NCI-H1048 (cell line): ENCODE results near the gene EVX2.

Experiments
- DNase-seq: peaks from one replicate; lab custom pipeline; 2025; lab: John Stamatoyannopoulos, UW

EVX2 gene

DNA sequence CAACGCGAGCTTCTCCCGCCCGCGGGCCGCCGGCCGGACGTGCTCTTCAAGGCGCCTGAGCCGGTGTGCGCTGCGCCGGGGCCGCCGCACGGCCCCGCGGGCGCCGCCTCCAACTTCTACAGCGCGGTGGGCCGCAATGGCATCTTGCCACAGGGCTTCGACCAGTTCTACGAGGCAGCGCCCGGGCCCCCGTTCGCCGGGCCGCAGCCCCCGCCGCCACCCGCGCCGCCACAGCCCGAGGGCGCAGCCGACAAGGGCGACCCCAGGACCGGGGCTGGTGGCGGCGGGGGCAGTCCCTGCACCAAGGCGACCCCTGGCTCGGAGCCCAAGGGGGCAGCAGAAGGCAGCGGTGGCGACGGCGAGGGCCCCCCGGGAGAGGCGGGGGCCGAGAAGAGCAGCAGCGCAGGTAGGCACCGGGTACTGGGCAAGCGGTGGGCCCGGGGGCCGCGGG lies 24.0 kb upstream of the EVX2 start:
- DNase-seq = no peak

DNA sequence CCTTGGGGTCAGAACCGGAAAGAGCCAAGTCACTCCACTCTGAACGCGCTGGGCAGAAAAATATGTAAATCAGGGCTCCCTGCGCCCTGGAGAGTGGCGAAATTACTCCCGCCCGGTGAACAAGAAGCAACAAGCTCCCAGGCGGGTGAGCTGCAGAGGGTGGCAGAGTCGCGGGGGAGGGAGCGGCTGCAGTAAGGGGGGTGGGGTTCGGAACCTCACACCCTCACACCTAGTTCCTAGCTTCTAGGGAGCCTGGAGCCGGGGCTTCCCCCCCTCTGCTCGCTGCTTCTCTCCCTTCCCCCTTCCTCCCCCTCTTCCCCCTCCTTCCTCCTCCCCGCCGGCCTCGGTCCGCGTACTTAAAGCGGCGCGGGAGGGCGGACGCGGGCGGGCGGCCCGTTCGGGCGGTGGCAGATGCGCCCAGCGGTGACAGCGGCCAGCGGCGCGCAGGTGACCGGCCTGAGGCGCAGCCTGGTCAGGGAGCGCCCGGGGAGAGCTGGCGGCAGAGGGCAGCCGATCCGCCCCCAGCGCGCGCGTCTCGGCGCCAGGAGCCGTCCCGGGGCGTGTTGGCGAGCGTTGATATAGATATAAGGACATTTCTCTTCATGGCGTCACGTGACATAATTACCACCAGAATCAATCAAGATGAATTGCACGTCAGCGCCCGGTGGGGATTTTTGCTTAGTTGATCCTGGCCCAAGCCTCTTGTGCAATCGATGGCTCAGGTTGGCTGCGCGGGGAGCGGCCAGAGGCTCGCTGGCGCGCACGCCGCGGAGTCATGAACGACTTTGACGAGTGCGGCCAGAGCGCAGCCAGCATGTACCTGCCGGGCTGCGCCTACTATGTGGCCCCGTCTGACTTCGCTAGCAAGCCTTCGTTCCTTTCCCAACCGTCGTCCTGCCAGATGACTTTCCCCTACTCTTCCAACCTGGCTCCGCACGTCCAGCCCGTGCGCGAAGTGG lies 23.1 kb upstream of the EVX2 start, which contains the start of gene HOXD11:
TSS of gene HOXD11 (plus strand) at position 700 of the 959 bp plus-strand sequence. CDS start at position 776, 76 bp downstream.
- peak; percentile 59 for DNase-seq

DNA sequence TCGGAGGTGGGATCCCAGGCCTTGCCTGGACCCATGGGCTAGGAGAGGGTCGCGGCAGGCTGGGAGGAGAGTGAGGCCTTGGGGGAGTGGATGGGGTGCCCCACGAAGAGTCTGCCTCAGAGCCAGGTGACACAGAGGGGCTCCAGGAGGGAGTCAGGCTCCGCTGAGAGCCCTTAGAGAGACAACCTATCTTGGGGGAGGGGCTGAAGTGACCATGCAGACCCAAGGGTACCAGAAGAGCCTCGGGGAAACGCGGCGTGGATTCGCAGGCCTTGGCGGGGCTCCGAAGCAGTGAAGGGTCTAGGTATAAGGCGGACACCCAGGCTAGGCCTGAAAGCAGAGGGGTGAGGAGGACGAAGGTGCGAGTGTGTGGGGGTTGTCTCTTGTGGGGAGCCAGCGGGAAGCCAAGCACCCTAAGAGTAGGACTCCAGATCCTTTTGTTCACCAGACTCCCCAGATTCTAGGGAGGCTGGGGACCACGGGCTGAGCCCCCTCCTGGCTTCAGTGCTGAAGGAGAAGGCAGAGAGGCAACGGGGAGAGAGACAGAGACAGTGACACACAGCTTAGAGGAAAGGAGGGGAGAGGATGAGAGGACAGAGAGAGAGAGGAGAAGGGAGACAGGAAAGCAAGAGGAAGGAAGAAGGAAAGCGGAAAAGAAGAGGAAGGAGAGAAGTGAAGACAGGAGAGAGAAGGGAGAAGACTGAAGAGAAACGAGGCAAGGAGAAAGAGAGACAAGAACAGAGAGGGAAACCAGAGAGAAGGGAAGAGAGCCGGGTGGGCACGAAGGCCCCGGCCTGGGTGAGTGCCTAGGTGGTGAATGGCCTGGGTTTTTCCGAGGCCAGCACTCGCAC lies 22.2 kb upstream of the EVX2 start:
- no peak for DNase-seq

DNA sequence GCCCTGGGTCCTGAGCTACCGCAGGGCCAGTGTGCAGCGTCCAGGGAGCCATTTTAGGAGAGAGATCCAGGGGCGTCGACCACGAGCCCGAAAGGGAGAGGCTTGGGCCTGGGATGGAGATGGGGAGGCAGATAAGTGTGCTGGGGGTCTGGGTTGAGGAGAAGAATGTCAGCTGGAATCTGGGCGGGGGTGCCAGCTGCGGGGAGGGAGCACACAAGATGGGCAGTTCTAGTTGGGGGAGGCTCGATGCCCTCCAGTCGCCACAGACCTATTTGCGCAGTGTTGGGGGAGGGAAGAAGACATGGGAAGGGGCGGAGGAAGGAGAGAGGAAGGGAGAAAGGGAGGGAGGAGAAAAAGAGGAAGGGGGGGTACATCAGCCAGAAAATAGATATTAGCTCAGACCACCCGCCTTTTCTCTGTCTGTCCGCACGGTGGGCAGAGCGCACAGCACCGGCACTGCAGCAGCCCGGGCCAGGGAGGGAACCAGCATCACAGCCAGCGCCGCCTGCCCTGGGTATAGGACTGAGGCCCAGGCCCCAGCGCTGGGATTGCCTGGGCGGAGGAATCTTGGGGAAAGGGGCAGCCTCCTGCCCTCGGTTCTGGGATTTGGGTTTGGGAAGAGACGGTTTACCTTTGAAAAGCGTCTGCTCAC lies 21.4 kb upstream of the EVX2 start:
- DNase-seq = no peak

DNA sequence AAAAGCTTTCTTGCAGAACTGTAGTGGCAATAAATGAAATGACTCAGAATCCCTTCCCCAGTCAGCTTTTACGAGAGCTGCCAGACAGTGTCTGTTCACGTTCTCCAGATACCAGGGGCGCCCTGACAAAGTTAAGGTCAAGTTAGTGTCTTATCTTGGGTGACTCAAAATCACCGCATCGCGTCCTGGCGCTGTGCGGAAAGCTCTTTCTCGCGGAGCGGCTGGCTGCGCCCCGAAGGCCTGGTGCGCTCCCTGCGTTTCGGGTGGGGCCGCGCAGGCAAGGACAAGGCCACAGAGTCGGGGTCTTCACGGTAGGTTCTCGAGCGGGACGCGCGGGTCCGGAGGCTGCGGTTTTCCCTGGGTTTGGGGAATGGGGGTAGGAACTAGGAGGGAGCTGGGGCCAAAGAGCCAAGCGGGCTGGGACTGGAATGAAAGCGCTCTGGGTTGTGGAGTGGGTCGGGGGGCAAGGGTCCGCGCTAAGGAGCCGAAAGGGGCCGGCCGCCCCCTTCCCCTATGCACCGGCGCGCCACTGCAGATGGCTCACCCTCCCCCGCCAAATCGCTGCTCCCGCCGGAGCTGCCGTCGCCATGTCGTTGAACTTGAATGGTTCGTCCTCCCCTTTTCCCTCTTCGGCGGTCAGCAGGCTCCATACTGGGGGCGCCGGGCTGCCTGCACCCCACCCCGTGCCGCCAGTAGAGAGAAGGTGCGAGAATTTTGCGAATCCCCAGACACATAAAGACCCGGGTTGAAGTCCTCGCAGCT lies 20.7 kb upstream of the EVX2 start:
- DNase-seq = no peak

DNA sequence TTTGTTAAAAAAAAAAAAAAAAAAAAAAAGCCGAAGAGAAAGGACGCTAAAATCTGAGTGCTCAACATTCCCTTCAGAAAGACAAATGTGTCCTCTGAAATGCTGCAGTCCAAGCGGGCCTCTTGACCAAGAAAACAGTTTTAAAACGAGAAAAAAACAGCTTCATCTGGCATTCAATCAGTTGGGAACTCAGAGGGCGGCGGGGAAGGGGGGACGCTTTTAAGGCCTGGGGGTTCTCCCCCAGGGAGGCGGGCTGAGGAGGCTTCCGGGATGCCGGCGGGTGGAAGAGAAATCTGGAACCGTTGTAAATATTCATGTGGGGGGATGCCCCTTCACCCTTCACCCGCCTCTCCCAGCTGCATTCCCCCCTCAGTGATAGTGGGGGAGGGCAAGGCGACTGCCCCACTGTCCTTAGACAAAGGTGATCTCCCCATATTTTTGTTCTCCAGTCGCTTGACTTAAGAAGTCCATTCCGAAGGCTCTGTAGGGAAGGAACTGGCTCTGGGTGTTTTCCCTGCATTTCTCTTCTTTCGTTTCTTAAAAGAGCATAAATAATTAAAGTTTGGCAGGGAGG lies 20.1 kb upstream of the EVX2 start:
- no peak for DNase-seq

DNA sequence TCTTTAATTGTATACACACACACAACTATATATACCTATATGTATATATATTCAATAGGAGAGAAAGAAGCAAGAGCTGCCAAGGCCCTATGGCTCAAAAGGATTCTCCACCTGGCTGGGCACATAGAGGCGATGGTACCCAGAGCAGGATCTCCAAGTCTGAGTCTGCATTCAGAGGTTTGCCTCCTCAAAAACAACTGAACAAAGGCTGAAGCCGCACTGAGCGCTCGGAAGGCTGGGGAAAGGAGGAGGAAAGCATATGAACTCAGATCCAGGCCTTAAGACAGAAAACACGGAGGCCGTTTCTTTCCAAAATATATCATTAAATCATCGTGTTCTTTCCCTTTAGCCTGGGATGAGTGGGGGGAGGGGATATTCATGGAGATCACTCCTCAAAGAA lies 19.4 kb upstream of the EVX2 start:
- DNase-seq = no peak

DNA sequence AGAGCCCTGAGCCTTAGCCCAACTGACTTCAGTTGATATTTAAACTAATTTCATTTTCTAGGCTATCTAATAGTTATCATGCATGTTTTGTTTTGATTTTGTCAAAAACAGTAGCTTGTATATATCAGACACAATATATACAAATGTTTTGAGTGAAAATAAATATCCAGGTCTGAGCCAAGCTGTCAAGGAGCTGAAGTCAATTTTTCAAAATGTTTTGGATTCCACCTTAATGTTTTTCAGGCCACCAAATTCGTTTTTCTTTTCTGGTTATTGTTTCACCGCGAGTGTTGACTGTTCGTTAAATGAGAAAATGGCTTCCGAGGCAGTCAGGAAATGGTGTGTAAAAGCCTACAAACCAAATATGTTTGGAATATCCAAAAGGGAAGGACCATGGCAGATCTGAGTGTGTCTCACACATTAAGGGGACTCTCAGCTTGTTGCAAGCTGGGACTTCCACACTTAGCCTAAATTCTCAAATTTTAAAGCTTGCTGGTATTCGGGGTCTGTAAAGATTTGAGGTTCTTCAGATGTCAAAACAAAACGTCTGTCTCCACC lies 18.6 kb upstream of the EVX2 start:
- DNase-seq = no peak

DNA sequence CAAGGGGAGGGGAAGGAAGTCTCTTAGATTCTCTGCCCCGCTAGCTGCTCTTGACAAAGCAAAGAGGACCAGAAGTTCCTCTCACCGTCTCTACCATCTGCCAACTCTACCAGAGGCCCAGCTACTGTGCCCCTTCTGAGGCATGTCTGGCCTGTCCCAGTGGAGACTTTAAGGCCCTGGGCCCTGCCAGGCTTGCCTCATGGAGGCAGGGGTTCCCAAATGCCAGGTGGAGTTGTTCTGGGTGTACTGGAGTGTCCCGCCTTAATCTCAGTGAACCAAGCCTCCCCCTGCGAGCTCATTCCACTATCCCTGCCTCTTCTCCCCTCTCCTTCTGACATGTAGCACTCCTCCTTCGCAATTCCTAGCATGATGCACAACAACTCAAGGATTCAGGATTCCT lies 18.1 kb upstream of the EVX2 start:
- DNase-seq = no peak

DNA sequence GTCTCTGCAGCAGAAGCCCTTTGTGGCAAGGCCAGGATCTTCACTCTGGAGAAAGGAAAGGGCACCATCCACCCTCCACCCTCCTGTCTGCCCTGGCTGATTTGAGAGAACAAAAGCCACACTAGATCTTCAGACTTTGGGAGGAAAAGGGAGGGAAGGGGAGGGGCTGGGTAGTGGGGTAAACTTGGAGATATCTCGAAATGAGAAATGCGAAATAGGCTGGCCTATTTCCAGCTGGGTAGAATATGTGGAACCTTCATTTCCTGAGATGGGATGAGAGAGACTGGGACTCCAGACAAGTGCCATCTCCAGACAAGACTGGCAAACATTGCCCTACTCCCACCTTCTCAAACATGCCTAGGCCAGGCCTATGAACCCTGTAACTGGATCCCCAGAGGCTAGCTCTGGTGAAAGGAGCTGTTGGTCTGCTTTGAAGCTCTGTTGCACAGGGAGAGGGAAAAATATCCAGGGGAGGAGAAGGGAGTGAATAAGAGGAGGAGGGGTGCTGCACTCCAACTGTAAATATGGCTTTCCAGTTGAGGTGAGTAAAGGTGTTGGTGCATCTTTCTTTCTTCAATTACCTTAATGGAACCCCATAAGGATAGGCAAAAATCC lies 17.6 kb upstream of the EVX2 start:
- DNase-seq = no peak

DNA sequence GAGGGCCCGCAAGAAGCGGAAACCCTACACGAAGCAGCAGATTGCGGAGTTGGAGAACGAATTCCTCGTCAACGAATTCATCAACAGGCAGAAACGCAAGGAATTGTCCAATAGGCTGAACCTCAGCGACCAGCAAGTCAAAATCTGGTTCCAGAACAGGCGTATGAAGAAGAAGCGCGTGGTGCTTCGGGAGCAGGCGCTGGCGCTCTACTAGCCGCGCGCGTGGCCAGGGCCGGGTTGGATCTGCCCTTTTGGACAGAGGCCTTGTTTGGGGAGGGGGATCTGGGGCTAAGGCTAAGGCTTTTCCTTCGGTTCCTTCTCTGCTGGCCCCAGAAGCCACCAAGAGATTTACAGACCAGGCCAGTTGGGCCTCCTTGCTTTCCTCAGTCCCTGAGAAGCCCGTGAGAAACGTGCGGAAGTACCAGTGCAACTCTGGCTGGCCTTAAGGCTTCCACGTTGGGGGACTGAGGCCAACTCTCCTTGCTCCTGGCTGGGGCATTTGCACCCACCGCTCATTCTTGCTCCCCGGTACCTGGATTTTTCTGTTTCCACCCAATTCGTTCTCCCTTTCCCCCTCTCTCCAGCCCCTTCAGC lies 16.9 kb upstream of the EVX2 start:
- no peak for DNase-seq

DNA sequence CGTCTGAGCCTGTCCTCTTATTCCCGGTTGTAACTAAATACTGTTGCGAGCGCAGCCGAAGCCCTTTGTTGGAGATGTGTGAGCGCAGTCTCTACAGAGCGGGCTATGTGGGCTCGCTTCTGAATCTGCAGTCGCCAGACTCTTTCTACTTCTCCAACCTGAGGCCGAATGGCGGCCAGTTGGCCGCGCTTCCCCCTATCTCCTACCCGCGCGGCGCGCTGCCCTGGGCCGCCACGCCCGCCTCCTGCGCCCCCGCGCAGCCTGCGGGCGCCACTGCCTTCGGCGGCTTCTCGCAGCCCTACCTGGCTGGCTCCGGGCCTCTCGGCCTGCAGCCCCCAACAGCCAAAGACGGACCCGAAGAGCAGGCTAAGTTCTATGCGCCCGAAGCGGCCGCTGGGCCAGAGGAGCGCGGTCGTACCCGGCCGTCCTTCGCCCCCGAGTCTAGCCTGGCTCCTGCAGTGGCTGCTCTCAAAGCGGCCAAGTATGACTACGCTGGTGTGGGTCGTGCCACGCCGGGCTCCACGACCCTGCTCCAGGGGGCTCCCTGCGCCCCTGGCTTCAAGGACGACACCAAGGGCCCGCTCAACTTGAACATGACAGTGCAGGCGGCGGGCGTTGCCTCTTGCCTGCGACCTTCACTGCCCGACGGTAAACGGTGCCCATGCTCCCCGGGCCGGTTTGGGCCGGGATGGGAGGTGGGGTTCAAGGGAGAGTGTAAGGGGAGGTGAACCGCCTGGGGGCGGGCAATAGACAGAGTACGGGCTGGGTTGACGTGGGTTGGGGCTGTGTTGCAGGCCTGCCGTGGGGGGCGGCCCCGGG lies 16.2 kb upstream of the EVX2 start, which contains the start of gene HOXD12:
TSS of gene HOXD12 (plus strand) at position 68 of the 819 bp plus-strand sequence. CDS start at position 75, 7 bp downstream.
- DNase-seq = no peak

DNA sequence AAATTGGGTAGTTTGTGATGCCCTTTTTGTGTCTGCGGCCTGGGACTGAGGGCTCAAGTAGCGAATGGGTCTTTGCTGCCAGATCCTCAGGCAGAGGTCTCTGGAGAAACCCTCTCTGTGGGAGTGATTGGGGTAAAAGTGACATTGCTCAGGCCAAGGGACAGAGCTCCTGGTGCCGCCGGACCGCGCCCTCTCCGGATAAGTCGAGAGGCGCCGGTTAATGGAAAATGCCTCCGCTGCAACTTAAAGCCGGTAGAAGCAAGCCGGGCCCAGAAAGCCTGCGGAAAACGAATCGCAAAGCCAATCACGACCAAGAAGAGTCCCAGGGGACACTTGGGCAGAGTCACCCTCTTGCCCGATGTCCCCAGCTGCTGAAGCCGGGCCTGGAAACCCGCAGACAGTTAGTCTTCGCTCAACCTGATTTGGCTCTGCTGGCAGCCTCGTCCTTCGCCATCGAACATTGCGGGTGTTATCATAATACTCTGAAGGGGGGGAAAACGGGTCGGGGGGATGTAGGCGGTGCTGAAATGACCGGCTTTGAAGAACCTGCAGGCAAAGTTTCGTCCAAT lies 15.5 kb upstream of the EVX2 start:
- no peak for DNase-seq

DNA sequence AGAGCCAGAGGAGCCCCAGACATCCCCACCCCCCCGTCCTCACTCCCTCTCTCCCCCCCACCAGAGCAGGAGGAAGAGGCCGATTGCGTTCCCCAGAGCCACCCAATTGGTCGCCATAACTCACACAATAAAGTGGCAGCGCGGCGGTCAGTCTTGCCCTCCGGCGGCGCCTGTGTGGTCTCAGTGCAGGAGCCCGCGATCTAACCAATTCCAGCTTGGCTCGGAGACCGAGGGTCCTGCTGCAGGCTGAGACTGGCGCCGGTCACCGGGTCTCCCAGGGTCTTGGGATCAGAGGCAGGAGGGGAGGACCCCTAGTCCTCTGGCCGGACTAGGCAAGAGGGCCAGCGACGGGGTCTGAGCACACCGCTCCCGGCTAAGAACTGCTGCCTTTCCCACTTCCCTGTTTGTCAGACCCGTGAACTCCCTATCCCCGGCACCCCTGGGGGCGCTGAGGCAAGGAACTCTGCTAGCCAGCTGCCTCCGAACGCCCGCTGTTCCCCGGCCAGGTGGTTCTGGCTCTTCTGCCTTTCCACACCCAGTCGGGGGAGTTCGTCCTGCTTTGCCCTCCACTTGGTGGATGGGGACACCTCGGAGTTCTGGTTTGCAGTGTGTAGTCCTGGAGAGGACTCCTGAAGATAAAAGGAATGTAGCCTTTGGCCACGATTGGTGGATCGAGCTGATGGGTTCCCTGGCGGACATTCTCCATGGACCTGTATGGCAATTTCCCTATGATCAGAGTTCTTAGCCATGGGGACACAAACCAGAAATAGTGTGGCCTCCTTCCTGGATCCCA lies 14.8 kb upstream of the EVX2 start:
- no peak for DNase-seq

DNA sequence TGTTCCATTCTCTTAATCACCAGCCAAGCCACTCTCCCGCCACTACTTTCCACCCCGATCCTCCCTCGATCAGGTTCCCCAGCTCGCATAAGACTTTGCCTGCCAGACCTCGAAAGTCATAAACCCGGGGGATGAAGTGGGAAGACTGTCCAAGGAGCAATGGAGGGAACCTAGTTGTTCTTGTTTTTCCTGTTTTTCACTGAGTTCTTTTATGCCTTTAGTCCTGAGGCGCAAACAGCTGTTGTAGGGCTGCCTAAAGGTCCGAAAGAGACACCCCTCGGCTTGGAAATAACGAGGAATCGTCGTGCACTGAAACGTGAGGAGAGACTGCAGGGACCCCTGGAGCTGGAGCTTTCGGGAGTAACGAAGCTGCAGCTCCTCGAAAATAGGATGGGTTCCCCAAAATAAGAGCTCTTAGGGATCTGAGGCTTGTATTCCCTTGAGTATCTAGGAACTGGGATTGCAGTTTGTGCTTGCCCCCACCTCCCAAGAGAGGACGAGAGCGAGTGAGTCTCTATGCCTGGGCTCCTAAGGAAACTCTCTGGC lies 14.1 kb upstream of the EVX2 start:
- no peak for DNase-seq

DNA sequence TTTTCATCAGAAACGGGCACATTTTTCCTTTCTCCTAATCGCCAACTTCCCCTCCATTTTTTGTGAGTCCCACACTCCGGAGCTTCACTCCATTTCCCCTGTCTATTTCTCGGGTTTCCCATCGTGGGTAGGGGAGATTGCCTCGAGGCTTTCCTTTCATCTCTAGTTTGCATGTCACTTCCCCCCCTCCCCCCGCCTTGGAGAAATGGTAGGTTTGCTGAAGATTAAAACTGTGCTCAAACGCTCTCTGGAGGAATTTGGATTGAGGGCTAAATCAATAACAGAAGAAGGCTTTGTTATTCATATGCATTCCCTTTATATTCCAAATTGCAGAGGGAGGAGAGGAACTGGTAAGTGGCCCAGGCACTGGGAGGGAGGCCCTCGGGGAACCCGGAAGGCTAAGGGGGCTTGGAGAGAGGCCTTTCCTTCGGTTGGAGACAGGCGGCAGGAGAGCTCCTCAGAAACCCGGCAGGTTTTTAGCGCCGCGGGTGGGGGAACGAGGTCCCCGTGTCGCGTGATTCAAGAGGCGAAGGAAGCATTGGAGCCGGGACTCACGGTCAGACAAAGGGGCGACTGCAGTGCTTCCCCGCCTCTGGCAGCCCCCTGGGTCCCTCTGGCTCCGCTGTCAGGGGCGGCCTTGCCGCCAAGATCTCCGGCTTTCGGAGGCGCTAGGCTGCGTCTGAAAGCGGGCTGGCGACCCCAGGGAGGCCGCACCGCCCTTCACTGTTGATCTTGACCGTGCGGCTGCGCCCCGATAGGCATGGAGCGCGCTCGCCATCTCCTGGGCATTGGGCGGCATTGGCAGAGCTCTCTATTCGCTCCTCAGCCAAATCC lies 13.4 kb upstream of the EVX2 start:
- DNase-seq = peak; percentile 79
